COLO829 (cell line): ENCODE measurements around the gene RAPGEF5.

Source experiments
- DNase-seq: peaks from one replicate; pipeline ENCODE4 v3.0.0; 2012; ENCODE audit warnings: low spot score

The RAPGEF5 gene

DNA sequence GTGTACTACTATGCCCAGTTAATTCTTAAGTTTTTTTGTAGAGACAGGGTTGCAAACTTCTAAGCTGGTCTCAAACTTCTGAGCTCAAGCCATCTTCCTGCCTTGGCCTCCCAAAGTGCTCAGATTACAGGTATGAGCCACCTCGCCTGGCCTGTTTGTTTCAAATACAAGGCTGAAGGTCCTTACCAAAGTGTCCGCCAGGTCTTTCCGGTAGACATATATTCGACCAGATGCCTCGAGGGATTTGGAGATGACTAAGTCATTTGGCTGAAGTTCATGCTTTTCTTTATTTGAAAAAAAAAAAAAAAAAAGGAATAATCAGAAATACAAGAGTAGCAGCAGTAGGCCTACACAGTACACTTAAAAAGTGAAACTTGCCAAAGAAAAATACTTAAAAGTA is 206.7 kb downstream of the RAPGEF5 start:
- peak; percentile 40 for DNase-seq

DNA sequence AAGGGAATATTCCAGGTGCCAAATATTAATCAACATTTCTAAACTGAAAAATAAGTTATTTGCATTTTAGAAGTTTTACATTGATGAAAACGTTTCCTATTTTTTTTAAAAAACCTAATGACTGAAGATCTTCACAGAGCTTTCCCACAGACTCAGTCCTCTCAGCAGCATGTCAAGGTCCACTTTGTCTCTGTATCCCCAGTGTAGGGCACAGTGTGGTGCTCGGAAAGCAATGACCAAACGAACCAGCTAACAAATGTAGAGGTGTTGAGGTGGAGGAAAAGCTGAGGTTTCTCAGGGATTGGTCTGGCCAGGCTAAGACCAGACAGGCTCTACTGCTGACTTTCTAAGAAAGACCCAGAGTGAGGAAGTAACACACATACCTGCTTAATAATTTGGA is 209.1 kb downstream of the RAPGEF5 start:
- no peak for DNase-seq

DNA sequence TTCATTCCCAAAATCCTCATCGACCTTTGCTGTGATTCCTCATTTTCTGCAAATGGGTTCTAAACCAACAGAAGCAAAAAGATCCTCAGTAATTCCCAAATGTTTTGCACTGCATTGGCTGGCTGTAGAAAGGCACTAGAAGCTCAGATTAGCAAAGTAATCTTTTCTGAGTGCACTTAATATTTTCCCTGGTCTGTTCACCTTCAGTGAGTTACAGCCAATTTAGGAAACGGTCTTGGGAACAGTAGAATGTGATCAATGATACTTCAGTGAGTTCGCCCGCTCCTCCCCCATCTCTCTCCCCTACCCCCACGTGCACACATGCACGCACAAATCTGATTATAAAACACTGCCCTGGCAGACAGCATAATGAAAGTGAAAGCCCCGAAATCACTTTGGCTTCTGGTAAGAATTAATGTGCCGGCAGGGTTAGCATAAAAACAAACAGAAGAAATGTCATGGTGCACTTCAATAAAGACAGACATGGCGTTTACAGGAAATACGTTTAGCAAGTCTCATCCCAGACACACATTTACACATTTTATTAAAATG is 209.9 kb downstream of the RAPGEF5 start:
- DNase-seq, result no peak

DNA sequence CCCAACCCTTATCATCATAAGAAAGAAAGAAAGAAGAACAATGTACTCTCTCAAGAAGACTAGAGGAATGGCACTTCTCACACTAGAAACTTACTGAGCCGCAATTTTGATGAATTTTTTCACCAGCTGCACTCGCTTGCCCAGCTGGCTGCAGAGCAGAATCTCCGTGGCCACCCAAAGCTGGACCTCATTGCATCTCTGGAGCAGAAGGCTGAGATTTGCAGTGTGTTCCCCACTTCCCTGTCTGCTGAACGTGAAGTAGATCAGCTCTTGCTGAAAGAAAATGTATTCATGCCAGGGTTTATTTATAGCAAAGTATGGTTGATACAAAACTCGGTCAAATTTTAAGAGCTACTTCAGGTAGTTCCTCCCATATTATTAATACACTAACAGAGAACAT is 212.0 kb downstream of the RAPGEF5 start:
- DNase-seq, result no peak

DNA sequence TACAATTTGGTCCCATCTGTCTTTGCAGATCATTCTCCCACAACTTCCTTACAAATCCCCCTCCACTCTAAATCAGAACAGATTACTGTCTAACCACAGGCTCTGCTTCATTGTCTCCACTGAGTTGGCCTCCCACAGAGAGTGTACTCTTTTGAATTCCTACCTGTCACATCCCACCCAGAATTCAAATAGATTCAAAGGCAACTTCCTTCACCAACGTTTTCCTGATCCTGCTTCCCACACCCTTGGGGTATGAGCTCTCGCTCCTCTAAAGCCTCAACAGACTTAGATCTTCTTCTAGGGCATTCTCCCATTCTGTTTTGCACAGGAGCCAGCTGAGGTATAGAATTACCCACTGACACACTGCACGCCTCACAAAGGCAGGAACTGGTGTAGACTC is 213.5 kb downstream of the RAPGEF5 start:
- DNase-seq, result no peak

DNA sequence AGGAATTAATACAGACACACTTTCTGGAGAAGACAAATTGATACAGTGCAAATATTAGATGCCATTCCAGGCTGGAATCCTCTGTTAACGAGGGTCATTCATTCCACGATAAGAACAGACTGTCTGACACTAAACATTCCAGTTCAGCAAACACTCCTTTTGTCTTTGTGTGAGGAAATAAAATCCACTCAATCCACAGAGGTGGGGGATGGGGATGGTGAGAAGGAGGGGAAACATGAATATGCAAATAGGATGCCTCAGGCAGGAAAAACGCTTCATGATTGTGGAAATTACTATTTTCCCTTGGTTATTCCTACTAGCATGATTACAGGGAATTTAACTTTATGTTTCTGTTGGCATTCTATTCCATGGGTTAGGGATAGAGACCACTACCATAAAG is 214.4 kb downstream of the RAPGEF5 start:
- DNase-seq, result no peak

DNA sequence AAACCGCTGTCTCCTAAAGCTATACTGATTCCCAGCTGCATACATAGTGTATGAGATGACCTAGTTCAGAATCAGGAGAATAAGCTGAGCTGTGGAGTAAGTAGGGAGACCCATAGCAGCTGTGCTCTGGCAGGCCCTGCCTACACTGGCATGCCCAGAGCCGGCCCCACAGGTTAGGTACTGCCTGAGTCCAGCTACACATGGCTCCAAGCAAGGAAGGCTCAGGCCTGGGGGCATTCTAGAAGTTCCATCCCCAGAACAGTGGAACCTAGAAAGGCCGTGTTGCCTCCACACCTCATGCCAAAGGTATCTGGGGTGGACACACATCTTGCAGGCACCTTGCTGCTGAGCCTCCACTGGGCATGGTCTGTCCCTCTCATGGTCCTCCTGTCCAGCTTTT is 215.6 kb downstream of the RAPGEF5 start:
- no peak for DNase-seq

DNA sequence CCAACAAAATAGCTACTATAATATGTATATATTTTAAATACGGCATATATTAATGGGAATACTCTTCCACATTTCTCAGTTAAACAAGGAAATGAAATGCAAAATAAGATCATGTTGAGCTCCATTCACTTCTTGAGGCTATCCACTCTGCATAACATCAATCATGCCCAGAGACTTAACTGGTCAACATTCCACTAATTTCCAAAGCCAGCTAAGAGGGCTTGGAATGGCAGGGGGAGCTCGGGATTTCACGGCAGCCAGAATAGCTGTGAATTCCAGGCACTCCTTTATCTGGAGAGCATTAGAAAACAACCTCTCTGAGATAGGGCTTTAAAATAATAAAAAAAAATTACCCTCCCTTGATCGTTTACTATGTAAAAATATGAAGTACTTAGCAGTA is 216.4 kb downstream of the RAPGEF5 start:
- no peak for DNase-seq

DNA sequence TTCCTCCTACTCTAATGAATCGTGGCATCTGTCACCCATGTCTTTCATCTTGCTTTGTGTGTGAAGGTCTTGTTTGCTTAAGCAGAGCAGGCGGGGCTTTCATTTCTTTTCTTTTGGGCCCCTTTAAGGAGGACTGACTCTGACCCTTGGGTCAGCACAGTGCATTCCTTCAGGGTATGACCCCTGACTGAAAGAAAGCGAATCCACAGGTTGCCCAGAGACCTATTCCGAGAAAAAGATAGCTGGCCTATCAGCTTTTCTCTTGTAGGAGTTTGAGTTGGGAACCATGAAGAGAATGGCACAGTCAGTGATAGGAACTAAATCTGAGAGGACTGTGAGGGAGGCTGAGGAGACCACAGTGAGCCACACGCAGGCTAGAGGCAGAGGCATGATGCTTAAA is 218.1 kb downstream of the RAPGEF5 start:
- DNase-seq, result no peak

DNA sequence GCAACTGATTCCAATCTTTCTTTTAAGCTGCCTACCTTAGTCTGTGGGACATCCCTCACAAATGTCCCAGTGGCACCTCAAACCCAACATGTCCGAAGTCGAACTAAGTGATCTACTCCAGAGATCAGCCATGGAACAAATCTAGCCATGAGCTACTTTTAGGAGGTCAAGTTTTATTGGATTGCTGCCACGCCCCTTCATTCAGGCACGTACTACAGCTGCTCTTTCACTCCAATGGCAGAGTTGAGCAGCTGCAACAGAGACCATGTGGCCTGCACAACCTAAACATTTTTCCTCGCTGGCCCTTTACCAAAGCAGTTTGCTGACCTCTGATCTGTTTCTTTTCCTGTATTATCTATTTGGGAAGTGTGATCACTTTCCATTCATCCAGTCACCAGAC is 218.8 kb downstream of the RAPGEF5 start:
- no peak for DNase-seq

DNA sequence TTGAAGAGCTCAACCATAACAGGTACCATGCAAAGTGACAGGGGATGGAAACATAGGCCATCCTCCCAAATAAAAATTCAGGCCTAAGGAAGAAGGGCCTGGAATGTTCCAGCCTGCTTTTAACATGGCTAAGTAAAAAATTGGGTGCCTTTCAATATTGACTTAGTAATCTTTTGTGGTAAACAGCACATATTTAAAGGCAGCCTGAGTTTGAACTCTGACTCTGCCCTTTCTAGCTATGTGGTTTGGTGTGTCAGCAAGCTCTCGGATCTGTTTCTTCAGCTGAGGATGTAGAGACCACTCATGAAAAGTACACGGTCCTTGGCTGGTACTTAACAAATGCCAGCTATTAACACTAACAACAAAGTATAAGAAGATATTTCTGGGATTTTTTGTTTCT is 219.5 kb downstream of the RAPGEF5 start:
- DNase-seq, result no peak

DNA sequence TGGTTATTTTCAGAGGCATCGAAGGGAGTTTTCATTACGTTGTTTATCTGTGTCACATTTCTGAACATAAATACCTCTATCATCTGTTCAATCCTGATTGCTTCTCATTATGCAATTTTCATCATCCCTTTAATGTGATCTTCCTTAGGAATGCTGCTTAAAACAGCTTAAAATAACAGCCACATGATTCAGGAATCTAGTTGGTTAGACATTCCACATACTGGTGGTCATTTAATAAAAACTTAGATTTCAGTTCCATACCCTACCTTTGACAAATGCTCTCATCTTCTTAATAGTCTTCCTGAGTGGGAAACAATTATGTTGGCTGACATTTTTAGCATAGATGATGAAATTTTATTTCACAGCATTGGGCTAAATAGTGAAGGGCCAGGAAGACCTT is 219.9 kb downstream of the RAPGEF5 start:
- no peak for DNase-seq

DNA sequence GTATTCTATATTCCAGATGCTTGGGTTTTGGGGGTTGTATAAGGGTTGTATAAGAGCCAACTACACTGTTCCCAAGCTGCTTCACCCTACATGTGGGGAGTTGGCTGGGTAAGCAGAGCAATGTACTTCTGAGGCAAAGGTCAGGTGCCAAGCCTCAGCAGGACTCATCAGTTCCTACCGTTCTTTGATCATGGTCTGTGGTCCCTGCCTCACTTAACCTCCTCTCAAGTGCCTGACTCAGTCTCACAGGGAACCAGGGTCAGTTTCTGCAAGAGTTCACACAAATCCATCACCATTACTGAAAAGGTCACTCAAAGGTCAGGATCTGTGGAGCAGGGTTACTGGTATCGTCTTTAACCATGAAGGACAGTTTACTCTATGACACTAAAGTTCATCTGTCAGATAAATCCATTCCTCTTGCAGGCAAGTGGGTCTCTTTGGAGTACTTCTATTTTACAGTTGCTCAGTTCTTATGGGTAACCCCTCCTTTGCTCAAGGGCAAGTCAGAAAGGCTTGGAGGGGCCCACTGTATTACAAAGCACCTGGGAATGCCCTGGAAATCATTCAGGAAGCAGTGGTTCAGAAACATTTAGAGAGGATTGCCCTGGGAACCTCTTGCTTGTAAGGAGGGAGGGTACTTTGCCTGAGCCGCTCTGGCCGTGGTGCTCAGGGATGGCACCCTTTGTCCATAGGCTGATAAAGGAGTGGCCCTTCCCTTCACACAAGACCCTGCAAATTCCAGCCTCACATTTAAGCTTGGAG is 227.0 kb downstream of the RAPGEF5 start:
- no peak for DNase-seq

DNA sequence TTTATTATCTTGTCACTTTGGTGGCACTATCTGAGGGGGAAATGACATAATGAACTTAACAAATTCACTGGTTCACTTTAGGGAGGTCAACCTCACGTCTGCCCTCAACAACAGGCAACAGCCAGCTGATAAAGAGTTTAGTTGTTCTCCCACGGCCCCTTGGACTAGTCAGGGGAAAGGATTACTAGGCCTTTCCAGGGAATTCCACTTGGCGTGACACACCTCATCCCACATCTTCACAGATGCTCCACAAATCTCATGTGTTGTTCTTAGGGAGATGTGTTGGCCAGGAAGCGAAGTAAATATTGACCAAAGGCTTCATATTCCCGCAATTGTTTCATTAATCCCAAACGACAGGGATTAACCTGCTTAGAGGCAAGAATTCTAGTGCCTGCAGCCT is 227.8 kb downstream of the RAPGEF5 start:
- no peak for DNase-seq

DNA sequence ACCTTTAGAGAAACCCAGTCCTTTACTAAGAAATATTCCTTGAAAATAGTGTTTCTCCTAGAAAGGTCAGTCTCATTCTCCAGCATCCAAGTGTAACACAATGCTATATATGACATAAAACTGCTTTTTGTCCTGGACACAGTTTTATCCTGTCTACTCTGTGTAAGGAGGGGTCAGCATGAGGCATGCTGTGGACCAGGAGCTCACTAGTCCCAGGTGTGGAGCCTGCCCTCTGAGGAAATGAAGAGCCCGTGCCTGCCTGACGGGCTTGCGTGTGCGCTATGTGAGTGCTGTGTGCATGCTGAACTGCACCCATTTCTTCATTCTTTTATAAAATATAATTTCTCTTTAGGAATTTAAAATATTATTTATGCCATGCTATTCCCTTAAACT is 228.4 kb downstream of the RAPGEF5 start:
- DNase-seq, result no peak

DNA sequence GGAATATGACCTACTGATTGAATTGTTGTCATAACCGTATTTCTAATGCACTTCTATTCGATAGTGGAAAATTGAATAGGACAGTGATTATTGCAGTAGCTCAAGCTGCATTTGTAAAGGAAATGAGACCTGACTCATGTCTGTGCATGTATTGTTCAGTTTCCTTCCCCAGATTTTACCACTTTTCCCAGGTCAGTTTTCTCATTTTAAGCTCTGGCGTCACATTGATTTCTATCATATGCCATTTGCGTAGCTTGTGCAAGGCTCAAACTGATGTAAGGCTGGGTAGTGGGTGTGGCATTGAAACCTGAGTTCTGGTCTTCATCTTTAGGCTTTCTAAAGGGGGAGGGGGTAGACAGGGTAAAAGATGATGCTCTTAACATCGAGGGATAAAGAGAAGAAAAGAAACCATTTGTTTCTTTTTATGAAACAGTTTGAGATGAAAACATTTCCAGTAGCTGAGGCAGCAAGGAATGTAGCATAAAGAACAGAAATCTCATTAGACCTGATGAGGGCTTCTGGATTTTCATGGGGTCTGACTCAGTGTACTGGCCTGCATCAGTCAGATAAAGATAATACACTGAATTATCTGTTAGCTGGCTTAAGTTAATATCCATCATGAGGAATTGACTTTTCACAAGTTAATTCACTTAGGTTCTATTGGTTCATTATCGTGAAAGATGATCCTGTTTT is 229.0 kb downstream of the RAPGEF5 start:
- no peak for DNase-seq

DNA sequence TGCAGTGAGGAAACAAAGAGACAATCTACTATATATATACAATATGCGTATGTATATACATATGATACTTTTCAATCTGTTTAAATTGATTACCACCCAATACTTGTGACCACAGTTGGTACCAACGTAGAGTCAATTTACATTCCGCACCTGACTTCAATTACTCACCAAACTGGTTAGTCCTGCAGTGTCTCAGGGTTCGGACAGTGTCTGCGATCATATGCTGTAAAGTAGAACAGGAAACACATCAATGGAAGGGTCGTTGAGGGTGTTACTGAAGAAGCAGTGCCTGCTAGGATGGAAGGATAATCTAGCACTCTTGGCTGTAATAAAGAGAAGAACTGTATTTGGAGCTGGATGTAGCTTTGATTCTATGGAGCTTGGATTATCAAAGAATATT is 231.5 kb downstream of the RAPGEF5 start:
- no peak for DNase-seq

DNA sequence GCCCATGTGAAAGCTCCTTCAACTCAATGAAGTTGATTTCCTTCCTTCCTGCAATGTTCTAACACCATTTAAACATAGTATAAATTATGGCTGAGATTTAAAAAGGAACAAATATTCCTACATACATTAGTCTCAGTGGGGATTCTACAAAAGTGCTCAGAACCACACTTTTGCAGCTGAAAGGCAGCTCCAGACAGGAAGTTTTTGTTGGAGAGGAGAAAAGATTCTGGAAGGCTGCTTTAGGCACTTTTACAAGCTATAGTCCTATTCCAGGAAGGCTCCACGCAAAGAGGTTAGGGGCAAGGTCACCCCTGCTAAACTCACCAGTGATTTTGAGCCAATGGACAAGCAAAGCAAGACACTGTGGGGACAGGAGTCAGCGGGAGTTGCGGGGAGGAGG is 232.0 kb downstream of the RAPGEF5 start:
- no peak for DNase-seq

DNA sequence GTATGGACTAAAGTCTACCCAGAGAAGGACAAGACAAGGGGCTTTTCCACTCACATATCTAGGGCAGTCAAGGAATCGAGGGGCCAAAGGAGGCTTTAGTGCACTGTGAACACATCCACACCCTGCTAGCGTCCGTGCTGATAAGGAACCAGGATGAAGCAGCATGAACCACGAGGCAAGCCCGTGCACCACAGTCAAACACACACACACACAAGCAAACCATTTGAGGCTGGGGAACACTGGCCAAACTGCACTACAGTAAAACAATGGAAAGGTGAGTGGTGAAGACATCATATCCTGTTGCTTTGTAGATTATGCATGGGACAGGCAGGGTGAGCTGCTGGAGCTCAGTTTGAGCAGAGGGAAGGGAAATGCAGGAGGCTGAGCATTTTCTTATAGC is 233.8 kb downstream of the RAPGEF5 start:
- no peak for DNase-seq

DNA sequence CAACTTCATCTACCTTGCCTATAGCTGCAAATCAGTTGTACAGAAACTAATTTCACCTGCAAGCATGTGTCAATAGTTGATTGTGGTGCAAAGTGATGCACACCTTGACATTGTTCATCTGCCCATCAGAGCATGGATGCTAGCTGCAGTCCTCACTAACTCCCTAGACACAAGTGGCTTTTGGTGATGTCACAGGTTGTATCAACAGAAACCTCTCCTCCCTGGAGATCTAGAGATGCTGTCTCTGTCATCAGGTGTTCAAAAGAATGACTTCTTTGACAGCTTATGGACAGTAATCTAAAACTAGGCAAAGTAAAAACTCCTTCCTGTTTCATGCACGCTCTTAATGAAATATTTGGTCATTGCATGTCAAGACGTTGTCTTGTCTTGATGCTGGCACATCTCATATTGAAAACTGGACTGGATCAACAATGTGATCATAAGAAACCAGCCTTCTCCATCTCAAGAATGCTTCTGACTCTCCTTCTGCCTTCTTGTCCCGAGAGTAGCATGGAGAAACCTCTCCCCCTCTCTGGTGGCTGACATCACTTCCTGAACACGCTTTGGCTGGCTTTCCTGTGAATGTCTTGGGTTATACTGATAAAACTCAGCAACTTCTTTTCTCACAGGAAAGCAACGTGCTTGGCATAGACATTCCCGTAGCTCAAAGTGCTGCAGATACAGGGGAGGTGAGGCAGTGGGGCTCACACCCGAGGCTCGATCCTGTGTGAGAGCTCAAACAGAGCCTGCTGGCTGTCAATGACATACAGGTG is 235.1 kb downstream of the RAPGEF5 start:
- DNase-seq, result no peak

DNA sequence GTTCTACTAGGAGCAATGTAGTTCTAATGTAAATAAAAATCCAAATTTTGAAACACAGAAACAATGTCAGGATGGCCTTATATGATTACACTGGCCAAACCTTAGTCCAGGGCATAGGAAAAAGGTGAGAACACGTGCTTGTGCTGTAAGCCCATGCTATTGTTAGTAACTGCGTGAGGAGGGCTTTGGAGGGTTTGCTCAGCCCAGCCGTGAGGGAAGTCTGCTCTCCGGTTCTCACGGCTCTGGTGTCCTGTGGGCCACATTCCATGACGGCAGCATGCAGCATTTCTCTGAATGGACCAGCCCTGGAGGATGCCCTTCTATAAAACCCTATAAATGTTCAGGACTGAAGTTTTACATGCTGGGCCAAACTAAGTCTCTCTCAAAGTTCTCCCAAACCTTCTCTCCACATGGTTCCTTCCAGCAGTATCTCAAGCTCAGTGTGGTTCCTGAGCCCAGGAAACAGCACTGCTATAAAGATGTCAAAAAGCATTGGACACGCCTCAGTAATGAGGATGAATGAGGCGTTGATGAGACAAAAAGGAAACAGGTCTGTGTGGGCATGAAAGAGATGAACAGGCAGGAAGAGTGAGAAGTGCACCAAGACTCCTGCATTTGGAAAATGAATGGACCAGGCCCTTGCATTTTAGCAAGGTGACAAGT is 236.4 kb downstream of the RAPGEF5 start:
- DNase-seq, result no peak

DNA sequence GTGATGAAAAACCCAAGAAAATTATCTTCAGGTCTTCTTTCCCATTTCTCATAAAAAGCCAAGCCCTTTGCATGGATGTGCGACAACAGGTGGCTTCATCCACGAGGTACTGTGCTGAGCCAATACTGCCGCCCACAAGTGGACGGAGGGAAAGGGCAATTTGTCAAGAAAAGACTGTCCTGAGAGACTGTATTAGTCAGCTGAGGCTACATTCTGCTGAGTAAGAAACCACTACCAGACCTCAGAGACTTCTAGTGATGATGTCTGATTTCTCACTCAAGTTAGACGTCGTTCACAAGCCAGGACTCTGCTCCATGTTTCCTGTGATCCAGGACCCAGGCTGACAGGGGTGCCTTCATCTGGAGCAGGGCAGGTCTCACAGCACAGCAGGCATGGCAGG is 239.7 kb downstream of the RAPGEF5 start:
- DNase-seq, result no peak
